Naive thymus-derived CD8-positive, alpha-beta T cell (primary cell): ENCODE measurements around the gene ARHGAP26. TPM values are rescaled to one million over a fixed set of nuclear protein-coding genes. Genes with fewer than 3 reads are reported as not detected.

Source experiments
- ATAC-seq, 2 donors: fragments of 150-1000 bp; cut with Tn5 transposase in 1 of 2; sonication (Bioruptor Pico), chemical (Tn5 transposase) in 1 of 2; 1 replicate in 1 of 2; 2 replicates in 1 of 2; pipeline ENCODE4 v1.10.0; 2021; ENCODE audit warnings: mild to moderate bottlenecking in 2 of 2, moderate library complexity in 2 of 2
- POLR2A ChIA-PET: fragments of 350-600 bp; sonication (Branson Sonifier 250); formaldehyde crosslinking; loops from one replicate; lab custom pipeline; 2021; ENCODE audit warnings: antibody characterized with exemption; lab: Charles Lee
- DNase-seq, 10 donors: peaks; one replicate each; pipeline versions ENCODE4 v3.0.0 to v3.0.0-alpha.2; 2020 to 2022
- H3K27ac Mint-ChIP-seq, 10 donors: one replicate each; pipeline ENCODE4 v1.8.0; 2020 to 2022; ENCODE audit warnings: mild to moderate bottlenecking in 10 of 10, mixed read lengths in 10 of 10, moderate library complexity in 4 of 10, inconsistent platforms in 1 of 10
- H3K27me3 Mint-ChIP-seq, 5 donors: one replicate each; pipeline ENCODE4 v1.8.0; 2021 to 2022; ENCODE audit warnings: mixed read lengths in 5 of 5
- H3K36me3 Mint-ChIP-seq, 3 donors: one replicate each; pipeline ENCODE4 v1.8.0; 2020 to 2022; ENCODE audit warnings: mixed read lengths in 3 of 3, mild to moderate bottlenecking in 2 of 3, inconsistent platforms in 1 of 3
- H3K4me1 Mint-ChIP-seq, 4 donors: one replicate each; pipeline ENCODE4 v1.8.0; 2021 to 2022; ENCODE audit warnings: mixed read lengths in 4 of 4
- H3K4me3 Mint-ChIP-seq, 10 donors: one replicate each; pipeline ENCODE4 v1.8.0; 2020 to 2022; ENCODE audit warnings: mild to moderate bottlenecking in 10 of 10, mixed read lengths in 10 of 10, moderate library complexity in 6 of 10, inconsistent platforms in 1 of 10
- H3K9me3 Mint-ChIP-seq, 9 donors: one replicate each; pipeline ENCODE4 v1.8.0; 2020 to 2022; ENCODE audit warnings: mixed read lengths in 9 of 9, mild to moderate bottlenecking in 3 of 9, inconsistent platforms in 1 of 9, moderate library complexity in 1 of 9
- polyA plus RNA-seq, 3 donors: library from polyadenylated mRNA; unstranded; fragments of 300-500 nt; fragmentation: Illumina TruSeq; gene quantifications; one replicate each; pipeline ENCODE4 v1.2.3, GENCODE V29; 2021
- total RNA-seq, 8 experiments: library from RNA in 2 of 8; stranded (reverse) in 2 of 8; gene quantifications; one replicate each; pipeline ENCODE4 v1.2.3 and lab custom pipeline; 2021 to 2026

The ARHGAP26 gene
- total and polyA plus RNA-seq, 5 experiments from 2014 or later: 9.1 to 30.5 (median 15.7) TPM

GRCh38 chr5:143054480-143054941, 284.3 kb downstream of the ARHGAP26 start:
- no peaks in the 10 kb centered on the region for H3K9me3 Mint-ChIP-seq
- peak overlapping the region in 2 of 10 donors; percentile 37 to 49 for H3K27ac Mint-ChIP-seq
- no peaks in the 10 kb centered on the region for H3K27me3 Mint-ChIP-seq
- POLR2A ChIA-PET: no interaction called here
- H3K4me3 Mint-ChIP-seq: peak overlapping the region in 2 of 10 donors; percentile 5 to 50
- H3K4me1 Mint-ChIP-seq: peaks cover 5 to 37% (median 13%) of the 10 kb centered on the region in 4 donors
- ATAC-seq (no peak), DNase-seq (no peak)
- H3K36me3 Mint-ChIP-seq: peaks cover 21 to 84% (median 69%) of the 10 kb centered on the region in 3 donors

DNA sequence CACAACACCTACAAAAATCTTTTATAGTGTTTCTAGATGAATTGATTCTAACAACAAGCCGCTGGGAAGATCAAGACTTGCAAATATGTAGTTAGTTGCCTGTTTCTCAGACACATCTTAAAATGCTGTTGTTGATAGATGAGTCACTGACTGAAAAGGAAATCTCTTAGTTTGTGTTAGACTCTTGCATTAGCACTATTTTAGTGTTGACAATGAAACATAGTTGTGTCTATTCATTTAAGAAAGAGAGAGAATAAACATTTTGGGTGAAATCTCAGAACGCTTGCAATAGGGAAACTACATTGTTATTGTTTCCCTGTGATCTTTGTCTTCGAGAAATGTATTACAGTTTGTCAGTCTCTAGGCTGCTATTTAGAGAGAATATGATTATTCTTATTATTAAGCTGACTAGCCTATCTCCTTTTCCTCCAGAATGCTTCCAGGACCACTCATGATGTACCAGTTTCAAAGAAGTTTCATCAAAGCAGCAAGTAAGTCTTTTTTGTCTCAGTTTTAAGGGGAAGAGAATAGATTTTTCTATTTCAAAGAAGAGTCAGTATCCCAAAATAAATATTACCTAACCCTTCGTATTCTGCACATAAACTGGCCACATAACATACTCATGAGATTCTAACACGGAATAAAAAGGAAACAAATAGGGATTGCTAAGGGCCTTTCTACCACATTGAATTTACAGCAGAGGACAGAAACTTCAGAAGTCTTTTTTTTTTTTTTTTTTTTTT, 285.6 kb downstream of the ARHGAP26 start:
- Mint-ChIP-seq H3K27me3 (no peaks in the 10 kb centered on the region), H3K27ac (peak overlapping the region in 1 of 10 donors; percentile 9), H3K4me3 (no peak overlapping the region), H3K9me3 (peaks cover 0 to 2% (median 0%) of the 10 kb centered on the region in 9 donors), H3K36me3 (peaks cover 20 to 84% (median 66%) of the 10 kb centered on the region in 3 donors), H3K4me1 (peaks cover 0 to 29% (median 5%) of the 10 kb centered on the region in 4 donors)
- no peak for DNase-seq
- ATAC-seq: no peak
- POLR2A ChIA-PET: no interaction called here

DNA sequence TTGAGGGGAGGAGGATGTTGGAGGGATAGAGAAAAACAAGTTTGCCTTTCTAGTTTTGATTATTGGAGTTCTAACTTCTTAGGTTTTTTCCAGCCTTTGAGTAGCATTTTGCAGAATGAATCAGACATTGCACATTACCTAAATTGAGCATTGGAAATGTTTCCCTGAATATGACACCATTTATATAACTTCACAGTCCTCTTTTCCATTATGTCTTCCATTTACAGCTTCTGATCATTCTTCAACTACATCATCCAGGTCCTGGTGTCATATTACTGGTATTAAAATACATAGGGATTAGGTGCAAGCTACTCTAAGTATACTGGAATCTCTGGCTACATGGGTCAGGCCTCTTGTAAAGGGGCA, 286.1 kb downstream of the ARHGAP26 start:
- H3K4me1 Mint-ChIP-seq: peaks cover 0 to 29% (median 5%) of the 10 kb centered on the region in 4 donors

GRCh38 chr5:143056792-143057579, 286.8 kb downstream of the ARHGAP26 start:
- Mint-ChIP-seq H3K36me3 (peaks cover 25 to 88% (median 74%) of the 10 kb centered on the region in 3 donors), H3K9me3 (peaks cover 0 to 2% (median 0%) of the 10 kb centered on the region in 9 donors), H3K27me3 (no peaks in the 10 kb centered on the region), H3K4me3 (no peak overlapping the region), H3K4me1 (peaks cover 0 to 29% (median 5%) of the 10 kb centered on the region in 4 donors), H3K27ac (peak overlapping the region in 1 of 10 donors; percentile 11)
- POLR2A ChIA-PET: no interaction called here
- ATAC-seq (no peak), DNase-seq (no peak)

More for the DNA sequence above, 286.1 kb downstream of the ARHGAP26 start:
- DNase-seq (no peak), ATAC-seq (no peak)
- Mint-ChIP-seq H3K27ac (no peak overlapping the region), H3K27me3 (no peaks in the 10 kb centered on the region), H3K36me3 (peaks cover 25 to 85% (median 67%) of the 10 kb centered on the region in 3 donors), H3K9me3 (peaks cover 0 to 2% (median 0%) of the 10 kb centered on the region in 9 donors), H3K4me3 (no peak overlapping the region)
- POLR2A ChIA-PET: no interaction called here

GRCh38 chr5:143057580-143057999, 287.4 kb downstream of the ARHGAP26 start:
- Mint-ChIP-seq H3K27ac (peak overlapping the region in 1 of 10 donors; percentile 19), H3K9me3 (peaks cover 0 to 2% (median 0%) of the 10 kb centered on the region in 9 donors), H3K4me3 (no peak overlapping the region), H3K36me3 (peaks cover 25 to 94% (median 76%) of the 10 kb centered on the region in 3 donors), H3K4me1 (peaks cover 0 to 29% (median 5%) of the 10 kb centered on the region in 4 donors), H3K27me3 (no peaks in the 10 kb centered on the region)
- POLR2A ChIA-PET: no interaction called here
- no peak for ATAC-seq
- DNase-seq: no peak

- DNase-seq (no peak), ATAC-seq (no peak)
- Mint-ChIP-seq H3K9me3 (peaks cover 0 to 2% (median 0%) of the 10 kb centered on the region in 9 donors), H3K4me3 (no peak overlapping the region), H3K36me3 (peaks cover 34 to 94% (median 79%) of the 10 kb centered on the region in 3 donors), H3K27me3 (no peaks in the 10 kb centered on the region), H3K4me1 (peaks cover 0 to 12% (median 8%) of the 10 kb centered on the region in 4 donors), H3K27ac (peak overlapping the region in 1 of 10 donors; percentile 12)
- POLR2A ChIA-PET: no interaction called here
Observed at GRCh38 chr5:143059355-143059754, 289.2 kb downstream of the ARHGAP26 start.

GRCh38 chr5:143059976-143060765, 290.0 kb downstream of the ARHGAP26 start:
- ATAC-seq (no peak), DNase-seq (no peak)
- Mint-ChIP-seq H3K4me3 (no peak overlapping the region), H3K27ac (peak overlapping the region in 1 of 10 donors; percentile 34), H3K9me3 (peaks cover 0 to 2% (median 0%) of the 10 kb centered on the region in 9 donors), H3K36me3 (peaks cover 34 to 90% (median 79%) of the 10 kb centered on the region in 3 donors), H3K4me1 (peaks cover 0 to 11% (median 6%) of the 10 kb centered on the region in 4 donors), H3K27me3 (no peaks in the 10 kb centered on the region)
- POLR2A ChIA-PET: no interaction called here

GRCh38 chr5:143061161-143061945, 291.2 kb downstream of the ARHGAP26 start:
- Mint-ChIP-seq H3K36me3 (peaks cover 27 to 90% (median 79%) of the 10 kb centered on the region in 3 donors), H3K27me3 (no peaks in the 10 kb centered on the region), H3K4me1 (peaks cover 2 to 16% (median 10%) of the 10 kb centered on the region in 4 donors), H3K27ac (peak overlapping the region in 1 of 10 donors; percentile 34), H3K9me3 (peaks cover 0 to 2% (median 0%) of the 10 kb centered on the region in 9 donors), H3K4me3 (no peak overlapping the region)
- DNase-seq (no peak), ATAC-seq (no peak)
- POLR2A ChIA-PET: no interaction called here

GRCh38 chr5:143062379-143062778, 292.2 kb downstream of the ARHGAP26 start:
- peaks cover 0 to 2% (median 0%) of the 10 kb centered on the region in 9 donors for H3K9me3 Mint-ChIP-seq

DNA sequence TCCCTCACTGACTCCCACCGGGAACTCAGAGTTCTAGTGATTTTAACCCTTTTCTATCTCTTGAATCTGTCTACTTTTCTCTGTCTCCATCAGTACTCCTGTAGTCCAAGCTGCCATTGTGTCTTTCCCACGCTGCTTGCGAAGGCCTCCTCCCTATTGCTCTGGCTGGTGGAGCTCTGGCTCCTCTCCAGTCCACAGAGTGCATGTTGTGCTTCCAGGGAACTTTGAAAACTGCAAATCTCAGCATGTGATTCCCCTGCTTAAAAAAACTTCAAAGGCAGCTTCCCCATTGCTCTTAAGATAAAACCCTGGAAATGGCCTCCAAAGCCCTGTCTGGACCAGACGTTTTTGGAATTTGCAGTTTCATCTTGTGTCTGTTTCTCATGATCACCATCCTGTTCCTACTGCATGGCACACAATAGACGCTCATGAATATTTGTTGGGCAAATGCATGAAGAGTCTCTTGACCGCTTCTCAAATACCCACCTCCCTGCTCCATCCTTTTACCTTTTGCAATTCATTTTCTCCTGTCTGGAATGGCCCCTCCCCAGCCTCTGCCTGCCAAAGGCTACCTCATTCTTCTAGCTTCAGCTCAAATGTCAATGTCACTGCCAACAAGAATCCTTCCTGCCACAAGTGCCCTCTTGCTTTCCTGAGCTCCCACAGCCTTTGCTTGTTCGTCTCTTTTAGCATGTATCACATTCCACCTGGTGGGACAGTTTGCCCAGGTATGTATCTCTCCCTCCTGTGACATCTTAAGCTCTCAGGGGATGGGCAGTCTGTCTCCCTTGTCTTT, 293.2 kb downstream of the ARHGAP26 start:
- no peak overlapping the region for H3K4me3 Mint-ChIP-seq
- peaks cover 0 to 2% (median 0%) of the 10 kb centered on the region in 9 donors for H3K9me3 Mint-ChIP-seq
- ATAC-seq (no peak), DNase-seq (no peak)
- POLR2A ChIA-PET: no interaction called here
- H3K4me1 Mint-ChIP-seq: peaks cover 3 to 28% (median 11%) of the 10 kb centered on the region in 4 donors
- H3K36me3 Mint-ChIP-seq: peaks cover 24 to 86% (median 73%) of the 10 kb centered on the region in 3 donors
- no peaks in the 10 kb centered on the region for H3K27me3 Mint-ChIP-seq
- H3K27ac Mint-ChIP-seq: peak overlapping the region in 2 of 10 donors; percentile 10 to 50

More at GRCh38 chr5:143062379-143062778, 292.2 kb downstream of the ARHGAP26 start:
- no peak for ATAC-seq
- H3K27ac Mint-ChIP-seq: no peak overlapping the region
- H3K27me3 Mint-ChIP-seq: no peaks in the 10 kb centered on the region
- POLR2A ChIA-PET: interaction anchor here (0.7 kb wide), 1 partner anchor 61 kb away, joined by 3 read pairs; no protein-coding TSS in a partner anchor
- DNase-seq: no peak
- H3K4me3 Mint-ChIP-seq: no peak overlapping the region
- peaks cover 3 to 24% (median 11%) of the 10 kb centered on the region in 4 donors for H3K4me1 Mint-ChIP-seq
- H3K36me3 Mint-ChIP-seq: peaks cover 22 to 88% (median 75%) of the 10 kb centered on the region in 3 donors
